ENCODE data around the gene GLCE. TPM values are rescaled to one million over a fixed set of nuclear protein-coding genes. Genes with fewer than 3 reads are reported as not detected.

GLCE gene
- total and polyA plus RNA-seq, 10 donors: 2.8 to 13.3 (median 8.9) TPM

GRCh38 chr15:69126054-69126469 is 34.4 kb upstream of the GLCE start:
- WGBS, 5 donors: 37 to 68% (median 52%) methylated on average over 3 of the region's 3 CpGs
- intact Hi-C loops (cut with DNase I; ENCODE audit: low total_unique reads): no loop called here
- no peaks in the 10 kb centered on the region for H3K36me3 ChIP-seq
- H3K4me3 ChIP-seq: no peak overlapping the region
- peak overlapping the region in 3 of 8 donors; percentile 35 to 66 (median 58) for H3K27ac ChIP-seq
- H3K4me1 ChIP-seq: peaks cover 0 to 14% (median 2%) of the 10 kb centered on the region in 6 donors
- no peak for TF ChIP-seq POLR2AphosphoS5 (IDR thresholded peaks at IDR 0.05)
- TF ChIP-seq POLR2A (IDR thresholded peaks at IDR 0.05): no peak
- TF ChIP-seq, protein P1, sequence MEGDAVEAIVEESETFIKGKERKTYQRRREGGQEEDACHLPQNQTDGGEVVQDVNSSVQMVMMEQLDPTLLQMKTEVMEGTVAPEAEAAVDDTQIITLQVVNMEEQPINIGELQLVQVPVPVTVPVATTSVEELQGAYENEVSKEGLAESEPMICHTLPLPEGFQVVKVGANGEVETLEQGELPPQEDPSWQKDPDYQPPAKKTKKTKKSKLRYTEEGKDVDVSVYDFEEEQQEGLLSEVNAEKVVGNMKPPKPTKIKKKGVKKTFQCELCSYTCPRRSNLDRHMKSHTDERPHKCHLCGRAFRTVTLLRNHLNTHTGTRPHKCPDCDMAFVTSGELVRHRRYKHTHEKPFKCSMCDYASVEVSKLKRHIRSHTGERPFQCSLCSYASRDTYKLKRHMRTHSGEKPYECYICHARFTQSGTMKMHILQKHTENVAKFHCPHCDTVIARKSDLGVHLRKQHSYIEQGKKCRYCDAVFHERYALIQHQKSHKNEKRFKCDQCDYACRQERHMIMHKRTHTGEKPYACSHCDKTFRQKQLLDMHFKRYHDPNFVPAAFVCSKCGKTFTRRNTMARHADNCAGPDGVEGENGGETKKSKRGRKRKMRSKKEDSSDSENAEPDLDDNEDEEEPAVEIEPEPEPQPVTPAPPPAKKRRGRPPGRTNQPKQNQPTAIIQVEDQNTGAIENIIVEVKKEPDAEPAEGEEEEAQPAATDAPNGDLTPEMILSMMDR (IDR thresholded peaks at IDR 0.05 in 8 of 11, conservative IDR thresholded peaks at IDR 0.05 in 3 of 11): no peak
- H3K27me3 ChIP-seq (replicated peaks in 1 of 7): no peaks in the 10 kb centered on the region
- no peaks in the 10 kb centered on the region for H3K9me3 ChIP-seq
- DNase-seq: no peak

- Histone ChIP-seq H3K27ac (no peak overlapping the region), H3K4me1 (peaks cover 0 to 26% (median 7%) of the 10 kb centered on the region in 6 donors), H3K9me3 (no peaks in the 10 kb centered on the region), H3K36me3 (no peaks in the 10 kb centered on the region), H3K27me3 (replicated peaks in 1 of 7) (no peaks in the 10 kb centered on the region), H3K4me3 (no peak overlapping the region)
- no peak for TF ChIP-seq POLR2AphosphoS5 (IDR thresholded peaks at IDR 0.05)
- intact Hi-C loops (cut with DNase I; ENCODE audit: low total_unique reads): no loop called here
- DNase-seq: no peak
- WGBS, 5 donors: 90 to 100% (median 97%) methylated on average over 1 of the region's 1 CpG
Measured at GRCh38 chr15:69127306-69127705, 33.1 kb upstream of the GLCE start.

DNA sequence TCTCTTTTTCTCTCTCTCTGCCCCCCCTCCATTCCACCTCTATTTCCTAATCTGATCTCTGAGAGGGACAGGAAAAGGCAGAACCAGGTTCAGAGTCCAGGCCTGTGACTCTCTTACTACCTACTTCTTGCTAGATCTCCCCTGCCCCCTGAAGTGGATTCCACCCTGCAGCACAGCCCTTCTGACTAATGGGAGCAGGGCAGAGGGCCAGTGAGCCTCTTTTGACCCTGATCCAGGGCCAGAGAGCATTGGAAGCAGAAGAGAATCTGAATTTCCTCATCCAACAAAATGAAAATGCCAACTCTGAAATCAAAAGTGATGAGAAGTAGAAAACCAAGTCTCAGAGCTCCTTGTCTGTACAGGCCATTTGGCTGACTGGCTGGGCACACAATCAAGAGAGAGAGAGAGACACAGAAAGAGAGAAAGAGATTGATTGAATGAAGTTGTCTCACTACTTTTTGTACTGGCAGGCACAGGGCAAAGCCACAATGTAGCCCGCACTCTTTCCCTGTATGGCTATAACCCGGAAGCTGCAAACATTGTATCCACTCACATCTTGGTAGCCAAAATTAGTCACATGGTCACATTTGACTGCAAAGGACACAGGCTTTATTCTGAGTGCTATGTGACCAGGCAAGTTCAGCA is 31.6 kb upstream of the GLCE start:
- intact Hi-C loops (cut with DNase I; ENCODE audit: low total_unique reads): no loop called here
- Histone ChIP-seq H3K27me3 (replicated peaks in 1 of 7) (no peaks in the 10 kb centered on the region), H3K4me1 (peaks cover 0 to 28% (median 7%) of the 10 kb centered on the region in 6 donors), H3K36me3 (no peaks in the 10 kb centered on the region), H3K9me3 (no peaks in the 10 kb centered on the region), H3K27ac (no peak overlapping the region), H3K4me3 (no peak overlapping the region)
- WGBS, 5 donors: 85 to 95% (median 93%) methylated on average over 2 of the region's 2 CpGs
- TF ChIP-seq POLR2A (IDR thresholded peaks at IDR 0.05): no peak
- TF ChIP-seq POLR2AphosphoS5 (IDR thresholded peaks at IDR 0.05): no peak
- TF ChIP-seq, protein P1 (IDR thresholded peaks at IDR 0.05 in 8 of 11, conservative IDR thresholded peaks at IDR 0.05 in 3 of 11): no peak
- DNase-seq: no peak

GRCh38 chr15:69131362-69132220 is 28.8 kb upstream of the GLCE start:
- H3K27me3 ChIP-seq (replicated peaks in 1 of 7): no peaks in the 10 kb centered on the region
- intact Hi-C loops (cut with DNase I; ENCODE audit: low total_unique reads): no loop called here
- TF ChIP-seq, protein P1 (IDR thresholded peaks at IDR 0.05 in 8 of 11, conservative IDR thresholded peaks at IDR 0.05 in 3 of 11): no peak
- TF ChIP-seq POLR2A (IDR thresholded peaks at IDR 0.05) (no peak), POLR2AphosphoS5 (IDR thresholded peaks at IDR 0.05) (no peak)
- H3K4me1 ChIP-seq: peaks cover 0 to 25% (median 7%) of the 10 kb centered on the region in 6 donors
- no peak overlapping the region for H3K4me3 ChIP-seq
- H3K36me3 ChIP-seq: no peaks in the 10 kb centered on the region
- 57 to 71% (median 62%) methylated on average over 7 of the region's 7 CpGs for WGBS, 5 donors
- no peaks in the 10 kb centered on the region for H3K9me3 ChIP-seq
- H3K27ac ChIP-seq: peak overlapping the region in 3 of 8 donors; percentile 41 to 56 (median 55)
- no peak for DNase-seq
